NCI-H524 treated with DMSO at 0.1 percent for 48 hours (cell line): ENCODE results near the gene POTEG.
"Not testable (repeated sequence)": the region's sequence is repeated elsewhere in the genome, so short reads cannot be mapped to it uniquely, and the experiment has no call there.

Experiments used
- DNase-seq: peaks from one replicate; lab custom pipeline; 2025; lab: John Stamatoyannopoulos, UW

Gene POTEG

DNA sequence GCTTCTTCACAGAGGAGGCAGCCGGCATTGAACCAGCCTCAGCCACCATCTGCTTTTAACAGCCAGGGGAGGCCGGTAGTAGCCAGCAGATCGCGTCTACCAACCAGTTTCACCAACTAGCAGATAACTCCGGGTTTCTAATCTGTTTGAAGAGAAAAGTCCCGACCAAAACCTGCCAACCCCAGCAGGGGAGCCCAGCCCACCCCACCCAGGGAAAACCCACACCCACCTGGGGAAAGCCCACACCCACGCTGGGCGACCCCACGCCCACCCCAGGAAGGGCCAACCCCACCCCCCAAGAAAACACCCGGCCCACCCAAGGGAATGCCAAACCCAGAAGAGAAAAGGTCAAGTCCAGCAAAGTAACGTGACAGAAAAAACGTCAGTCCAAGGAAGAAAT, at the start of gene POTEG:
POTEG (minus strand) TSS at position 101 of the 400 bp plus-strand sequence; CDS start at position 49, 52 bp downstream.
- not testable (repeated sequence) for DNase-seq

DNA sequence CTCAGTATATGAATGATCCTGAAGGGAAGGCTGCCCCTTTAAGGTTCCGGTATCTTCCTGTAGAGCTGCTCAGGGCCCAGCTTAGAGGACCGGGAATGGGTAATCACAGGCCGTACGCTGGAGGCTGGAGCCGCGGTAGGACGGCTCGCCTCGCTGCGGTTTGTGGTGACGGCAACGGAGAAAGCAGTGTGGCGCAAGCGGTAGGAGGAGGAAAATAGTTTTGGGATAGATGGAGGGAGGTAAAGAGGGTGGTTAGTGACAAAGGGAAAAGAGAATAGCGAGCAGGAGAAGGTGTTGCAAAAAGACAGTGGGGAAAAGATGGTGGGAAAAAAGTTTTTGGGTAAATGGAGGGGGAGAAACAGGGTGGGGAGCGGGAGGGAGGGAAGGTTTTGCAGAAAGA, 48.0 kb upstream of the POTEG start:
- DNase-seq = not testable (repeated sequence)

DNA sequence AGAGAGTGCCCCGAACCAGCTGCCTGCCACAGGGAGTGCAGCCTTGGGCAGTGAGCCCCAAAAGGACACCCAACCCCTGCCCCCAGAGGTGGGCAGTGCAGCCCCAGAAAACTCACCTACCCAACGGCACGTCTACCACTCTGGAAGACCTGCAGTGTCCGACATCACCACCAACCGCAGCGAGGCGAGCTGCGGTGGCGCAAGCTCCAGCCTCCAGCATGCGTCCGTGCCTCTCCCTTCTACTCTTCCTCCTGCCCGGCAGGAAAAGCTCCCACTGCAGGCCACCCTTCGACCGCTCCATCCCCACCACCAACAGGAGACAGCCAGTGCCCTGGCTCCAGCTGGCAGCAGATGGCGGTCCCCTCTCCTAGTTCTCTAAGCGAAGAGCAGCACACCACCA, 47.3 kb upstream of the POTEG start:
- DNase-seq = not testable (repeated sequence)

DNA sequence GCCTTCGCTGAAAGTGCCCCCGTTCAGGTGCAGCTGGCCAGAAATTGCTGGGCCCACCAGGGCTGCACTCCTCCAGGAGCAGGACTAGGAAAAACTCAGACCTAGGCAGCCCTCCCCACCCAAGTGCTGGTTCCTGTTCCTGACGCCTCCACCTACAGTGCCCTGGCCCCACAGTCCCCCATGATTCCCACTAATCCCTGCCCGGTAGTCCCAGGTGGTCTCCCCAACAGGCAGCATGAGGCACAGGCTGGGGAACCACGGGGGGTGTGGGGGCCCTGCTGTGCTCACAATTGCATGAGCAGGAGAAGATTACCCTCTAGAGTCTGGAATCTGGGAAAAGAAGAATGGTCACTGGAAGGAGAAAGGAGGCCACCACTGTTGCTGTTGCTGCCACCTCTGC, 46.4 kb upstream of the POTEG start:
- DNase-seq = not testable (repeated sequence)

DNA sequence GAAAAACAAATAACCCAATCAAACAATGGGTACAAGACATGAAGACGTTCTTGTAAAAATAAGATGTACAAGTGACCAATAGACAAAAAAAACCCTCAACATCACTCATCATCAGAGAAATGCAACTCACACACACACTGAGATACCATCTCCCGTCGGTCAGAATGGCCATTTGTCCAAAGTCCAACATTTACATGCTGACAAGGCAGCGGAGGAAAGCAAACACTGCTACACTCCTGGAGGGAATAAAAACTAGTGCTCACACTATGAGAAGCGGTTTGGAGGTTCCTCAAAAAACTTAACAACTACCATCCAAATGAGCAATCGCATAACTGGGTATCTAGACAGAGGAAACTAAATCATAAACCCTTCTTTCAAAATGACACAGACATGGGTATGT, 11.6 kb upstream of the POTEG start:
- DNase-seq = not testable (repeated sequence)

DNA sequence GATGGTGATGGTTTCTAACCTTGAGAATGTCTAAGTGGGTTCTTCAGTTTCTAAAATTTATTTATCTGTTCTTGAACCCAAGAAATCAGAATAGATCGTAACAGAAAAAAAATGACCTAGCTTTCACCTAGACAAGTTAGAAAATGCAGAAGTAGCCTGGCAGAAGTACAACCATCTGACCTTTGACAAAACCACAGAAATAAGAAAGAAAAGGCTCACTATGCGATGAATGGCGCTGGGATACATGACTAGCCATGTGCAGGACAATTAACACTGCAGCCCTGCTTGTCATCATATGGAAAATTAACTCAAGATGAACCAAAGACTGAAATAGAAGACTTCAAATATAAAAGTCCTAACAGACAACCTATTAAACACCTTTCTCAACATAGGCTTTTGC, 5.7 kb upstream of the POTEG start:
- not testable (repeated sequence) for DNase-seq

DNA sequence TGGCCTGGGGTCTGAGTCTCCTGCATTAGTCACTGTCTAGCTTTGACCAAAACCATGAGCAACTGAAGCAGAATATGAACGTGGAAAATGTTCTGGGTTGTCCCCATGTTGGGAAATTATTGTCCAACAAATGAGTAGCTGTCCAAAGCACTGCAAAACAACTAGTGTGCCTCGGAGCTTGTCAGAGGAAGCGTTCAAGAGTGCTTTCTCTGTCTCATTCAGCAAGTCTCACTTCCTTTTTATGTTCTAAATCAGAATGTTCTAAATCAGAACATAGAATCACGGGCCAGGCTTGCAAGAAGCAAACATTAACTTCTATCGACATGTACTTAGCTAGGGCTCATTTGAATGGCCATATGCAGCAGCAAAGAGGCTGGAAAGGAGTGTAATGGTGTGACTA, 5.1 kb upstream of the POTEG start:
- DNase-seq = not testable (repeated sequence)

DNA sequence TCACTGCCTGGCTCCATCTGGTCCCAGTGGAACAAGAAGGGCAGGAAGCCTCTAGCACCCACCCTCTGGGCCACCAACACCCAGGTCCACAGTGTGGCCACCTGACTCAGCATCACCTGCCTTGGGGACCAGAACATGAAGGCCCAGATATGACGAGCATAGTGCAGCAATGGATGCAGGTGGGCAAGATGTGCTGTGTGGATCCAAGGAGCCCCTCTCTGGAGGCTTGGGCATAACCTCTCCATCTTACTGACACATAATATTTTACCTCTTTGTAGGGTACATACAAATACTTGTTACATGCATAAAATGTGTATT, 2.9 kb upstream of the POTEG start:
- not testable (repeated sequence) for DNase-seq

DNA sequence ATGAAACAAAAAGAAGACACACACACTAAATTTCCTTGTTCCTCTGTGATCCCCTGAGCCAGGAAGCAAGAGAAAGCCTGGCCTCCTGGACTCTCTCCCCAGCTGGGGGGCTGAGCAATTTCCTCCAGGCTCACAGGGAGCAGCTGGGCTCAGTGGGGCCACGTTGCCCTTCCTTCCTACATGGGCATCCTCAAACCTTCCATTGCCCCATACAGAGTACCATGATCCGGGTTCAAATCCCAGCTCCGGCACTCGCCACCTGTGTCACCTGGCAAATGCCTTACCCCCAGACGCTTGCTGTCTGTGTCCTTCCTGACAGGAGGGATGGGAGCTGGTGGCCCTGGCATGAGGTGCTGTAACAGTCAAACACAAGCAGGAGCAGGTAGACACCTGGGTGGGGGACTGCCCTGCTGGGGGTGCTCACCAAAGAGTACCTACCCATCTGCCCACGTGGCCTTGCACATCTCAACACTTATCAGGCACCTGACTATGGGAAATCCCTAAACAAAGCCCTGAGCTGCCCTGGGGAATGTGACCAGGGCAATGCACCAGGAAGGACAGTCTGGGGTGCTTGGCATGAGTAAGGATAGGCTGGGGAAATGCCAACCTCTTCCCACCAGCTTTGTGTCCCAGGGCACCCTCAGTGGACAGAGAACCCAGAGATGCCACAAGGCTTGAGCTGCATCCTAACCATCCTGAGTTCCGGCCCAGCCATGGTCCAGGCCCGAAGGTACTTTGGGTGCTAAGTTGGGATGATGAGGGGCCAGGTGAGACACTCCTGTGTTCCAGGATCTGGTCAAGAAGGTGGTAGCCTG, 2.4 kb upstream of the POTEG start:
- DNase-seq = not testable (repeated sequence)

DNA sequence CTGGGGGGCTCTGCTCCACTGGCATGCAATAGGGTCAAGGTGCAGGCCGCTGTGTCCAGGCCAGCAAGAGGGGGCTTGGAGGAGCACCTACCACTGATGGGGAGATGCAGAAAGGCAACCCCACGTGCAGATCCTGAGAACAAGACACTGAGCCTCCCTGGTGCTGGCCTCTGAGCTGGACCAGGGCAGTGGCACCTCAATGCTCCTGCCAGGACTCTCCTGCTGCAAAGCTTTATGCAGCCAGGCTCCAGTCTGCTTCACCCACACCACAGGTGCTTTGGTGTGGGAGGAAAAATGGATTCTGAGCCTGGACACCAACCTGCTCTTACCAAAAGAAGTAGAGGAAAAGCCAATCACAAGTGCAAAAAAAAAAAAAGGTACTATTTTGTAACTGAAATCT, 1.7 kb upstream of the POTEG start:
- not testable (repeated sequence) for DNase-seq

DNA sequence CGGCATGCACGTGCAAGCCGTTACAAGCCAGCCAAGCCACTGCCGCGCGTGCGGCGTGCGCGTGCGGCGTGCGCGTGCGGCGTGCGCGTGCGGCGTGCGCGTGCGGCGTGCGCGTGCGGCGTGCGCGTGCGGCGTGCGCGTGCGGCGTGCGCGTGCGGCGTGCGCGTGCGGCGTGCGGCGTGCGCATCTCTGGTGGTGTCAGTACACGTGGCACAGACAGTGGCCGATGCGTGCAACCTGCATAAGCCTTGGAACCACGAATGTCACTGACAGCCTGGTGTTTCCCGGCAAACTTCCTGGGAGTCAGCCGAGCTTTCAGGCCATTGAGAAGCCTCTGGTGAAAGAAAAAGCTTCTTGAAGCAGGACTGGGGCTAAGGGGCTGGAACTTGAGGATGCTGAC, 750 bp upstream of the POTEG start:
- DNase-seq = not testable (repeated sequence)

DNA sequence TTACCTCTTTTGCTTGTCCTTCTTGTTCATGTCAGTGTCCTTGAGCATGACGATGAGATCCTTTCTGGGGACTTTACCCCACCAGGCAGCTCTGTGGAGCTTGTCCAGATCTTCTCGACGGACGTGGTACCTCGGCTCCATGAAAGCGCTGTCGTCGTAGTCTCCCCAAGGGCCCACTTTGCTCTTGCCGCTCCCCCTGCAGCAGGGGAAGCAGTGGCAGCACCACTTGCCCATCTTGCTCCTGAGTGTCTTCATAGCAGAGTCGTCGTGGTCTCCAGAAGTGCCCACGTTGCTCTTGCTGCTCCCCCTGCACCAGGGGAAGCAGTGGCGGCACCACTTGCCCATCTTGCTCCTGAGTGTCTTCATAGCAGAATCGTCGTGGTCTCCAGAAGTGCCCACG, 376 bp downstream of the POTEG start:
- not testable (repeated sequence) for DNase-seq

DNA sequence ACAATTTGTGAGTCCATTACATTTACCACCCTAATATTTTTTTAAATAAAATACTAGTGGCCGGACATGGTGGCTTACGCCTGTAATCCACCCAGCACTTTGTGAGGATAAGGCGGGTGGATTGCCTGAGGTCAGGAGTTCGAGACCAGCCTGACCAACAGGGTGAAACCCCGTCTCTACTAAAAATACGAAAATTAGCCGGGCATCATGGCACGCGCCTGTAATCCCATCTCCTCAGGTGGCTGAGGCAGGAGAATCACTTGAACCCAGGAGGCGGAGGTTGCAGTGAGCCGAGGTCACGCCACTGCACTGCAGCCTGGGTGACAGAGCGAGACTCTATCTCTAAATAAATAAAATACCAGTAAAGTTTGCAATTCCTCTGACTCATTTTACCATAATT, 25.6 kb downstream of the POTEG start:
- not testable (repeated sequence) for DNase-seq

DNA sequence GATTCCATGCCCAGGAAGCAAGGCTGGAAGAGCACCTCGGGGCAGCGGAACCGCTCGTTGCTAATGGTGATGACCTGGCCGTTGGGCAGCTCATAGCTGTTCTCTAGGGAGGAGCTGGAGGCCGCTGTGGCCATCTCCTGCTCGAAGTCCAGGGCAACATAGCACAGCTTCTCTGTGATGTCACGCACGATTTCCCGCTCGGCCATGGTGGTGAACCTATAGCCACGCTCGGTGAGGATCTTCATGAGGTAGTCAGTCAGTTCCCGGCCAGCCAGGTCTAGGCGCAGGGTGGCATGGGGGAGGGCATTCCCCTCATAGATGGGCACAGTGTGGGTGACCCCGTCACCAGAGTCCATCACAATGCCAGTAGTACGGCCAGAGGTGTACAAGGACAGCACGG, 32.0 kb downstream of the POTEG start:
- not testable (repeated sequence) for DNase-seq

DNA sequence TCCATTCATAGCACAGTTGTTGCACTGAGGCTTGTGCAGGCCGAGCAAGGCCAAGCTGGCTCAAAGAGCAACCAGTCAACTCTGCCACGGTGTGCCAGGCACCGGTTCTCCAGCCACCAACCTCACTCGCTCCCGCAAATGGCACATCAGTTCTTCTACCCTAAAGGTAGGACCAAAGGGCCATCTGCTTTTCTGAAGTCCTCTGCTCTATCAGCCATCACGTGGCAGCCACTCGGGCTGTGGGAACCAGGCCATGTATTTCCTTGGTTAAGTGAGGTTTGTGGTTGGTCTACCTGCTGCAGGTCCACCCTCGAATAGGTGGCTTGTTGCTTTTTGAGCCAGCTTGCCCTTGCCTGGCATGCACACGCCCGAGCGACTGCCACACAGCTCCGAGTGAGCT, 39.4 kb downstream of the POTEG start:
- DNase-seq = not testable (repeated sequence)

DNA sequence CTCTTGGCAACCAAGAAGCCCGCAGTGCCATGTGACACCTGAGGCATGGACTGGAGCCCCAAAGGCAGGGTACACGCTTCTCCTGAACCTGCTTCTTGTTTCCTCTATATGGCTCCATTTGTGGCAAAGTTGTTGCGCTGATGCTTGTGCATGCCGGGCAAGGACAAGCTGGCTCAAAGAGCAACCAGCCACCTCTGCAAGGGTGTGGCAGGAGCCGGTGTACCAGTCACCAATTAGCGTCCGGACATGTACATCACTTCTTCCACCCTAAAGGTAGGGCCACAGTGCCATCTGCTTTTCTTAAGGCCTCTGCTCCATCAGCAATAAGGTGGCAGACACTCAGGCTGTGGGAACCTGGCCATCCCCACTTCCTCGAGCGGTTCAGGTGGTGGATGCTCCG, 43.9 kb downstream of the POTEG start:
- not testable (repeated sequence) for DNase-seq

DNA sequence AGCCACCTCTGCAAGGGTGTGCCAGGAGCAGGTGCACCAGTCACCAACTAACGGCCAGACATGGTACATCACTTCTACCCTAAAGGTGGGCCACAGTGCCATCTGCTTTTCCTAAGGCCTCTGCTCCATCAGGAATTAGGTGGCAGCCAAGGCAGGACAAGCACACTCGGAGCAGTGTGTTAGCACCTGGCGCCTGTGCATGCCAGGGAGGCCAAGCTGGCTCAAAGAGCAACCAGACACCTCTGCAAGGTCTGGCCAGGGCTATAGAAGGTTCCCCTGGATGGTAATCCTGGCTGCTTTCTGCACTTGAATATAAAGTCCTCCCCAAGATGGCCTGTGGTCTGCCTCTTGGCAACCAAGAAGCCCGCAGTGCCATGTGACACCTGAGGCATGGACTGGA, 45.4 kb downstream of the POTEG start:
- not testable (repeated sequence) for DNase-seq

DNA sequence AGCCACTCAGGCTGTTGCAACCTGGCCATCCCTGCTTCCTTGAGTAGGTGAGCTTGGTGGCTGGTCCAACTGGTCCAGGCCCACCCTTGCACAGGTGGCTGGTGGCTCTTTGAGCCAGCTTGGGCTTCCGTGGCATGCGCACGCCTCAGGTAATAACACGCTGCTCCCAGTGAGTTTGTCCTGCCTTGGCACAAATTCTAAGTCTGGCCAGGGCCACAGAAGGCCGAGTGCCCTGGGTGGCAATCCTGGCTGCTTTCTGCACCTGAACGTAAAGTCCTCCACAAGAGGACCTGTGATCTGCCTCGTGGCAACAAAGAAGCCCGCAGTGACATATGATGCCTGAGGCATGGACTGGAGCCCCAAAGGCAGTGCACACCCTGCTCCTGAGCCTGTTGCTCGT, 47.1 kb downstream of the POTEG start:
- DNase-seq = not testable (repeated sequence)

DNA sequence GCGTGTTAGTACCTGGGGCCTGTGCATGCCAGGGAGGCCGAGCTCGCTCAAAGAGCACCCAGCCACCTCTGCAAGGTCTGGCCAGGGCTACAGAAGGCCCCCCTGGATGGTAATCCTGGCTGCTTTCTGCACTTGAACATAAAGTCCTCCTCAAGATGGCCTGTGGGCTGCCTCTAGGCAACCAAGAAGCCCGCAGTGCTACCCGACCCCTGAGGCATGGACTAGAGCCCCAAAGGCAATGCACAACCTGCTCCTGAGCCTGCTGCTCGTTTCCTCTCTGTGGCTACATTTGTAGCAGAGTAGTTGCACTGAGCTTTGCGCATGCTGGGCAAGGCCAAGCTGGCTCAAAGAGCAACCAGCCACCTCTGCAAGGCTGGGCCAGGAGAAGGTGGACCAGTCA, 47.8 kb downstream of the POTEG start:
- not testable (repeated sequence) for DNase-seq

DNA sequence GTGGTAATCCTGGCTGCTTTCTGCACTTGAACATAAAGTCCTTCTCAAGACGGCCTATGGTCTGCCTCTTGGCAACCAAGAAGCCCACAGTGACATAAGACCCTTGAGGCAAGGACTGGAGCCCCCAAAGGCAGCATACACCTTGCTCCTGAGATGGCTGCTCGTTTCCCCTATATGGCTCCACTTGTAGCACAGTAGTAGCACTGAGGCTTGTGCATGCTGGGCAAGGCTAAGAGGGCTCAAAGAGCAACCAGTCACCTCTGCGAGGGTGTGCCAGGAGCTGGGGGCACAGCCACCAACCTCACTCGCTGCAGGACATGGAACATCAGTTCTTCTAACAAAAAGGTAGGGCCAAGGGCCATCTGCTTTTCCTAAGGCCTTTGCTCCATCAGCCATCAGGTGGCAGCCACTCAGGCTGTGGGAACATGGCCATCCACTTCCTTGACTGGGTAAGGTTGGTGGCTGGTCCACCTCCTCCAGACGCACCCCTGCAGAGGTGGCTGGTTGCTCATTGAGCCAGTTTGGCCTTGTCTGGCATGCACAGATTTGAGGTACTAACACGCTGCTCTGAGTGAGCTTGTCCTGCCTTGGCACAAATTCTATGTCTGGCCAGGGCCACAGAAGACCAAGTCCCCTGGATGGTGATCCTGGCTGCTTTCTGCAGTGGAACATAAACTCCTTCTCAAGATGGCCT, 49.9 kb downstream of the POTEG start:
- DNase-seq = not testable (repeated sequence)

DNA sequence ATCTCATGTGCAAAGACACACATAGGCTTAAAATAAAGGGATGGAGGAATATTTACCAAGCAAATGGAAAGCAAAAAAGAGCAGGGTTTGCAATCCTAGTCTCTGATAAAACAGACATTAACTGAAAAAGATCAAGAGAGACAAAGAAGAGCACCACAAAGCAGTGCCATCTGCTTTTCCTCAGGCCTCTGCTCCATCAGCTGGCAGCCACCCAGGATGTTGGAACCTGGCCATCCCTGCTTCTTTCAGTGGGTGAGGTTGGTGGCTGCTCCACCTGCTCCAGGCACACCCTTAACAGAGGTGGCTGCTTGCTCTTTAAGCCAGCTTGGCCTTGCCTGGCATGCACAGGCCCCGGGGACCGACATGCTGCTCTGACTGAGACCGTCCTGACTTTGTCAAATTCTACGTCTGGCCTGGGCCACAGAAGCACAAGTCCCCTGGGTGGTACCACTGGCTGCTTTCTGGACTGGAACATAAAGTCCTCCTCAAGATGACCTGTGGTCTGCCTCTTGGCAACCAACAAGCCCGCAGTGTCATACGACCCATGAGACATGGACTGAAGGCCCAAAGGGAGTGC, 51.0 kb downstream of the POTEG start:
- not testable (repeated sequence) for DNase-seq

DNA sequence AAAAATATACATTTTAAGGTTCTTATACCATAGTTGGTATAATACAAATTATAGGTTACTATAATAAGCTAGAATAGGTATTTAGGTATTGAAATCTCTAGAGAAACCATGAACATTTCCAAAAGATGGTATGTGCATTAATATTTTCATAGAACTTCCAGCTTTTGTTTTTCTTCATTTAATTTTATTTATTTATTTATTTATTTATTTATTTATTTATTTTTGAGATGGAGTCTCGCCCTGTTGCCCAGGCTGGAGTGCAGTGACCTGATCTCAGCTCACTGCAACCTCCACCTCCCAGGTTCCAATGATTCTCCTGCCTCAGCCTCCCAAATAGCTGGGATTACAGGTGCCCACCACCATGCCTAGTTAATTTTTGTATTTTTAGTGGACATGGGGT, 54.0 kb downstream of the POTEG start:
- not testable (repeated sequence) for DNase-seq

DNA sequence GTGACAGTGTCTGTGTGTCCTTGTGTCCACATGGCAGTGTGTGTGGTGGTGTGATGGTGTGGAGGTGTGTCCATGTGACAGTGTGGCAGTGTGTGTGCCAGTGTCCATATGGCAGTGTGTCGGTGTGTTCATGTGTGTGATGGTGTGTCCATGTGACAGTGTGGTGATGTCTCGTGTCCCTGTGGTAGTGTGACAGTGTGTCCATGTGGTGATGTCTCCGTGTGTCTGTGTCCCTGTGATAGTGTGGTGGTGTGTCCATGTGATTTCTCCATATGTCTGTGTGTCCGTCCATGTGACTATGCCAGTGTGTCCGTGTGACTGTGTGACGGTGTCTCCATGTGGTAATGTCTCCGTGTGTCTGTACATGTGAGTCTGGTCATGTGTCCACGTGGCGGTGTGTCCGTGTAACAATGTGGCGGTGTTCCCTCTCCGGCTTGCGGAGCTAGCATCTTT, 59.7 kb downstream of the POTEG start:
- not testable (repeated sequence) for DNase-seq
